ENCODE data around the gene TLE3. TPM values are rescaled to one million over a fixed set of nuclear protein-coding genes. Genes with fewer than 3 reads are reported as not detected.

The TLE3 gene
- total RNA-seq, 1 experiment from 2014 or later: 98.2 TPM

- no peak overlapping the region for H3K4me2 ChIP-seq (ENCODE audit: insufficient read depth, insufficient read length, low read length)
- no peak overlapping the region for H3K27ac ChIP-seq (ENCODE audit: insufficient read length, low read depth, low read length)
- no peaks in the 10 kb centered on the region for H4K20me1 ChIP-seq (ENCODE audit: control insufficient read depth, insufficient read depth, insufficient read length)
- H2BK5ac ChIP-seq (ENCODE audit: insufficient read length, low read length): no peak overlapping the region
- peaks cover 82 to 89% of the 10 kb centered on the region in 2 experiments for H3K4me1 Mint-ChIP-seq
- no peak overlapping the region for H3K4me3 Mint-ChIP-seq
- H2BK15ac ChIP-seq (ENCODE audit: low read depth, low read length): no peak overlapping the region
- no peak overlapping the region for H2BK12ac ChIP-seq (ENCODE audit: insufficient read length, low read depth, low read length)
- H3K36me3 Mint-ChIP-seq (ENCODE audit: insufficient read depth in 1 of 3, low read depth in 3 of 3): peaks cover 20 to 75% (median 59%) of the 10 kb centered on the region in 3 experiments
- DNase-seq: no peak
- peak overlapping the region in 1 of 3 experiments; percentile 53; a peak in 1 of 7 replicates for H3K27ac Mint-ChIP-seq
- no peaks in the 10 kb centered on the region for H3K27me3 ChIP-seq (ENCODE audit: insufficient read depth, low read length)
- peaks cover 39% of the 10 kb centered on the region for H3K4me1 ChIP-seq (ENCODE audit: insufficient read depth, low read length)
- H3K79me2 ChIP-seq (ENCODE audit: insufficient read depth, low read length): peaks cover 8% of the 10 kb centered on the region; the same call in 1 of the 2 replicates
- no peak overlapping the region for H2BK20ac ChIP-seq (ENCODE audit: low read depth, low read length, poor library complexity, severe bottlenecking)
- no peak overlapping the region for H3K56ac ChIP-seq (ENCODE audit: insufficient read length, low read depth, low read length)
- H3T11ph ChIP-seq (ENCODE audit: low read length): no peak overlapping the region
- H3K23ac ChIP-seq (ENCODE audit: insufficient read length, low read depth, low read length): no peak overlapping the region
- H3K9ac ChIP-seq (ENCODE audit: extremely low read depth, insufficient read length, low read length): no peak overlapping the region
- no peak overlapping the region for H2AFZ ChIP-seq (ENCODE audit: low read length)
- no peak overlapping the region for H4K91ac ChIP-seq (ENCODE audit: insufficient read length, low read depth, low read length)
- H3K79me1 ChIP-seq (ENCODE audit: insufficient read depth, low read depth, low read length, poor library complexity, severe bottlenecking): peaks cover 11% of the 10 kb centered on the region
- no CpG with 5 or more reads among the region's 6 CpGs for WGBS (ENCODE audit: extremely low coverage, insufficient read length, low lambda C conversion rate)
- no peak overlapping the region for H2BK120ac ChIP-seq (ENCODE audit: low read depth, low read length, poor library complexity, severe bottlenecking)
- no peak overlapping the region for H3K18ac ChIP-seq (ENCODE audit: insufficient read length, low read depth, low read length)
- H3K27me3 Mint-ChIP-seq (ENCODE audit: low read depth): no peaks in the 10 kb centered on the region; the same call in 1 of the 2 replicates
- H3K9me3 Mint-ChIP-seq: no peaks in the 10 kb centered on the region
- H4K8ac ChIP-seq (replicated peaks; ENCODE audit: insufficient read length, low read depth, low read length): no peak overlapping the region
- peaks cover 3% of the 10 kb centered on the region for H3K23me2 ChIP-seq (ENCODE audit: insufficient read length, low read depth, low read length, poor library complexity, severe bottlenecking)
- no peak for TF ChIP-seq CTCF (conservative IDR thresholded peaks at IDR 0.05)
- no peak overlapping the region for H3K14ac ChIP-seq (ENCODE audit: insufficient read depth, low read length)
- no peaks in the 10 kb centered on the region for H3K9me3 ChIP-seq (ENCODE audit: control insufficient read depth, low read depth, low read length)
- no peak overlapping the region for H3K4ac ChIP-seq (ENCODE audit: low read depth, low read length)
- no peak overlapping the region for H4K5ac ChIP-seq (ENCODE audit: insufficient read length, low read depth, low read length)
- no peak overlapping the region for H2AK5ac ChIP-seq (ENCODE audit: insufficient read length, low read length)
These were observed 13.3 kb downstream of the TLE3 start for GRCh38 chr15:70084461-70084860.

Data from H9 (cell line).